Psoas muscle (tissue), 8 donors: ENCODE data around the gene MIER2. TPM values are rescaled to one million over a fixed set of nuclear protein-coding genes. Genes with fewer than 3 reads are reported as not detected.

Experiments used
- ATAC-seq, 4 donors: fragments of 200-7000 bp; cut with Tn5 transposase; one replicate each; pipeline ENCODE4 v1.9.1; 2020; ENCODE audit warnings: moderate library complexity in 3 of 4, mild to moderate bottlenecking in 2 of 4
- DNase-seq, 2 donors: peaks; one replicate each; pipeline ENCODE4 v3.0.0-alpha.2; 2020
- H3K27ac ChIP-seq: fragments of 200-600 bp; one replicate; pipeline ENCODE4 v1.8.0; 2022
- H3K27me3 ChIP-seq, 3 donors: fragments of 200-600 bp in 1 of 3; one replicate each; pipeline versions ENCODE4 v1.6.1 to v1.8.0; 2013 to 2022; ENCODE audit warnings: low read length in 2 of 3, mild to moderate bottlenecking in 2 of 3, moderate library complexity in 1 of 3; ENCODE audit not compliant: insufficient read depth in 3 of 3
- H3K36me3 ChIP-seq, 2 donors: fragments of 200-600 bp in 1 of 2; one replicate each; pipeline versions ENCODE4 v1.6.1 to v1.8.0; 2013 to 2022; ENCODE audit warnings: low read depth in 1 of 2, mild to moderate bottlenecking in 1 of 2, moderate library complexity in 1 of 2; ENCODE audit not compliant: insufficient read depth in 1 of 2
- H3K4me1 ChIP-seq: fragments of 200-600 bp; one replicate; pipeline ENCODE4 v1.8.0; 2022
- H3K4me3 ChIP-seq: fragments of 200-600 bp; one replicate; pipeline ENCODE4 v1.8.0; 2022; ENCODE audit warnings: mild to moderate bottlenecking
- H3K9me3 ChIP-seq: fragments of 200-600 bp; one replicate; pipeline ENCODE4 v1.8.0; 2022
- CTCF ChIP-seq: fragments of 200-600 bp; IDR thresholded peaks from one replicate; pipeline ENCODE4 v1.8.0; 2022; ENCODE audit warnings: antibody characterized with exemption
- WGBS, 3 donors: extraction: QIAGEN DNeasy Blood & Tissue Kit; methylation state at CpG; one replicate each; pipeline versions ENCODE4 v1.1.6 to v1.1.7; 2013; 5-methylcytosine and 5-hydroxymethylcytosine counted together
- intact Hi-C, 2 donors: fragments of 100-400 bp; cut with DNase I; formaldehyde crosslinking; loops; one replicate each; pipeline versions ENCODE4 v1.11.0 to v1.14.2; 2022
- polyA plus RNA-seq, 3 donors: library from polyadenylated mRNA; stranded (reverse); fragments of 200-250 nt; gene quantifications; one replicate each; pipeline ENCODE4 v1.2.3, GENCODE V29; 2013
- total RNA-seq, 4 donors: library from RNA; stranded (reverse); fragmentation: NEBNext Ultra II Directional in 2 of 4; extraction: Animal tissue kit (Norgen Biotek cat#: 25700) in 2 of 4; gene quantifications; one replicate each; pipeline versions ENCODE4 v1.2.1 to v1.2.4, GENCODE V29; 2021 to 2023
- donor health status: healthy with polysubstance abuse.
- donor health status: DM: no; HTN: no; CAD: no; lungs with moderate emphysema.
- donor health status: Bipolar disorder and iron deficiency.
- donor health status: healthy.
- donor health status: DM: yes; HTN: yes; CAD: no.
- donor health status: DM: no; HTN: no; CAD: no.
- donor health status: DM: no; HTN: no; CAD: no.
- donor health status: DM: yes; HTN: yes; CAD: no.

Gene MIER2
- total and polyA plus RNA-seq, 7 donors: 13.3 to 22.2 (median 19.1) TPM

- DNase-seq (no peak), ATAC-seq (no peak)
- 61 to 63% (median 63%) methylated on average over 23 of the region's 23 CpGs for WGBS, 3 donors
- intact Hi-C loops: no loop called here
- no peak overlapping the region for H3K27ac ChIP-seq
- H3K36me3 ChIP-seq: no peaks in the 10 kb centered on the region
- peaks cover 33% of the 10 kb centered on the region for H3K4me1 ChIP-seq
- H3K27me3 ChIP-seq: peaks cover 0 to 6% (median 4%) of the 10 kb centered on the region in 3 donors
- TF ChIP-seq CTCF: no peak
- H3K9me3 ChIP-seq: no peaks in the 10 kb centered on the region
- peak overlapping the region; percentile 74 for H3K4me3 ChIP-seq
Observed at GRCh38 chr19:345320-345879, 804 bp upstream of the MIER2 start.

DNA sequence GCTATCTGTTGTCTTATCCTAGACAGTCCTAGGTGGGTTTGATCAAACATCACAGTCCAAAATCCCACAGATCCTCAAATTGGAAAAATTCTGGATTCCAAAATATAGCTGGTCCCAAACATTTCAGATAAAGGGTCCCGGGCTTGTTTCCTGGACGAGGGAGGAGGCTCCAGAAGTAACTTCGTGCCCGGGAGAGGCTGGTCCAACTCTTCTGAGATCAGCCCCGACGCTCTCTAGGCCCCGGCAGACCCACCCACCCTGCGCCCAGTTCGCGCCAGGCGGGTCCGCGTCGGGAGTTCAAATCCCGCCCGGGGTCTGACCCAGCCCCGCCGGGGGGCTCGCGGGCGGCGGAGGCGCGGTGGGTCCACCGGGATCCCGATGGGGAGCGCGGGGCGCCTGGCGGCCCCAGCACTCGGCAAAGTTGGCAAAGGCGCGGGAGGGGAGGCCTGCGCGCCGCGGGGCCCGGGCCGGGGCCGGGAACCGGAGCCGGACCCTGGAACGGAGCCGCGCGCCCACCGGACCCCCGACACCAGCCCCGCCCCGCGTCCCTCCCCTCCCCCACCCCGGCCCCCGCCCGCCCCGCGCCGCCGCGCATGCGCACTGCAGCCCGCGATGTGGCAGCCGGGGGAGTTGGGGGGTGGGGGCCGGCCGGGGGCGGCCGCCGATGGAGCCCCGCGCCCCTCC is 513 bp downstream of the MIER2 start:
- DNase-seq (peak; percentile 30 to 58), ATAC-seq (peak; percentile 11 to 30 (median 20))
- 0 to 3% (median 1%) methylated on average over 30 to 70 of the region's 70 CpGs for WGBS, 3 donors
- TF ChIP-seq CTCF: no peak
- peak overlapping the region; percentile 74 for H3K4me3 ChIP-seq
- no peaks in the 10 kb centered on the region for H3K9me3 ChIP-seq
- H3K27ac ChIP-seq: peak overlapping the region; percentile 65
- intact Hi-C loops: no loop called here
- H3K36me3 ChIP-seq: no peaks in the 10 kb centered on the region
- peaks cover 0 to 6% (median 4%) of the 10 kb centered on the region in 3 donors for H3K27me3 ChIP-seq
- peaks cover 35% of the 10 kb centered on the region for H3K4me1 ChIP-seq

GRCh38 chr19:343451-343931 is 1.1 kb downstream of the MIER2 start:
- WGBS, 3 donors: 47 to 55% (median 50%) methylated on average over 19 of the region's 19 CpGs
- H3K27me3 ChIP-seq: peaks cover 0 to 4% (median 4%) of the 10 kb centered on the region in 3 donors
- H3K27ac ChIP-seq: peak overlapping the region; percentile 65
- DNase-seq (no peak), ATAC-seq (no peak)
- intact Hi-C loops: no loop called here
- no peaks in the 10 kb centered on the region for H3K9me3 ChIP-seq
- H3K4me1 ChIP-seq: peaks cover 35% of the 10 kb centered on the region
- H3K36me3 ChIP-seq: no peaks in the 10 kb centered on the region
- peak overlapping the region; percentile 74 for H3K4me3 ChIP-seq
- no peak for TF ChIP-seq CTCF

GRCh38 chr19:342801-343421 is 1.7 kb downstream of the MIER2 start:
- no peaks in the 10 kb centered on the region for H3K36me3 ChIP-seq
- H3K27me3 ChIP-seq: peaks cover 0 to 3% (median 3%) of the 10 kb centered on the region in 3 donors
- peaks cover 35% of the 10 kb centered on the region for H3K4me1 ChIP-seq
- H3K27ac ChIP-seq: peak overlapping the region; percentile 65
- peak overlapping the region; percentile 74 for H3K4me3 ChIP-seq
- intact Hi-C loops: no loop called here
- H3K9me3 ChIP-seq: no peaks in the 10 kb centered on the region
- DNase-seq (peak in 1 of 2 donors; percentile 73), ATAC-seq (peak in 2 of 4 donors; percentile 18 to 22)
- no peak for TF ChIP-seq CTCF
- WGBS, 3 donors: 47 to 53% (median 51%) methylated on average over 14 of the region's 14 CpGs
